Gastroesophageal sphincter (tissue), 3 donors: Measurements from ENCODE around the gene ZNF83.

Experiments used
- CTCF ChIP-seq, 4 experiments: fragments of 200-600 bp in 2 of 4; fragments of 450-650 bp in 2 of 4; sonication (generic) in 1 of 4; IDR thresholded peaks; one replicate each; pipeline ENCODE4 v1.5.1; 2017 to 2019; ENCODE audit warnings: antibody characterized with exemption in 4 of 4, mild to moderate bottlenecking in 2 of 4, moderate library complexity in 2 of 4
- EP300 ChIP-seq: sonication (generic); formaldehyde crosslinking; IDR thresholded peaks from one replicate; pipeline ENCODE4 v1.6.1; 2017; ENCODE audit warnings: antibody characterized with exemption, mild to moderate bottlenecking
- POLR2A ChIP-seq, 2 donors: fragments of 450-650 bp; IDR thresholded peaks; one replicate each; pipeline ENCODE4 v1.6.1; 2017; ENCODE audit warnings: antibody characterized with exemption in 2 of 2, mild to moderate bottlenecking in 2 of 2, moderate library complexity in 1 of 2

- no peak for TF ChIP-seq EP300
- no peak for TF ChIP-seq CTCF (IDR thresholded peaks at IDR 0.05)
- no peak for TF ChIP-seq POLR2A (IDR thresholded peaks at IDR 0.05)
Measured at GRCh38 chr19:52666506-52666905, 28.4 kb upstream of the ZNF83 start.
